K562 (cell line): Measurements from ENCODE around the gene MMP15. TPM values are rescaled to one million over a fixed set of nuclear protein-coding genes. Genes with fewer than 3 reads are reported as not detected.

Experiments used
- ATAC-seq: fragments of 200-7000 bp; cut with Tn5 transposase; 3 replicates; pipeline ENCODE4 v1.9.1; 2020; ENCODE audit warnings: moderate library complexity
- BruUV-seq: library from RNA; stranded (reverse); fragments of 400-500 nt; replicated peaks from 2 replicates; lab custom pipeline; 2021; lab: Mats Ljungman, UMichigan
- CTCF ChIA-PET: fragments of 300-600 bp; formaldehyde crosslinking; extraction: SDS; loops from one replicate; lab custom pipeline; 2021; ENCODE audit warnings: low intra/inter-chr PET ratio; lab: Yijun Ruan, JAX
- POLR2A ChIA-PET: fragments of 300-600, 350-650 bp; sonication (Branson Sonifier 250); formaldehyde crosslinking; extraction: SDS; loops from one replicate; lab custom pipeline; 2021; ENCODE audit warnings: antibody characterized with exemption, inconsistent platforms; lab: Yijun Ruan, JAX
- DNase-seq, 4 experiments: peaks; one replicate each; pipeline versions ENCODE4 v3.0.0 to v3.0.0-alpha.2; 2011 to 2018; ENCODE audit warnings: low spot score in 3 of 4, mixed read lengths in 3 of 4; ENCODE audit errors: extremely low read depth in 1 of 4
- FAIRE-seq: peaks from 2 replicates; lab custom pipeline; 2011; peaks lifted over from hg19 to GRCh38; lab: Jason Lieb, UNC
- H2AFZ ChIP-seq: 2 replicates; pipeline ENCODE4 v1.6.0; 2011; ENCODE audit warnings: low read depth, low read length, control low read depth, inconsistent platforms
- H3K27ac ChIP-seq: fragments of 200-600 bp; 3 replicates; pipeline ENCODE4 v1.8.0; 2011; ENCODE audit warnings: low read depth, mild to moderate bottlenecking, control low read depth, inconsistent platforms, low read length, moderate library complexity, mixed read lengths; ENCODE audit errors: extremely low read depth
- H3K27me3 ChIP-seq, 2 experiments: fragments of 300-600 bp in 1 of 2; 2 replicates in 1 of 2; 3 replicates in 1 of 2; pipeline versions ENCODE4 v1.6.0 to v1.8.0; 2011; ENCODE audit warnings: inconsistent platforms in 2 of 2, low read length in 2 of 2, mild to moderate bottlenecking in 1 of 2, mixed read lengths in 1 of 2, moderate library complexity in 1 of 2; ENCODE audit not compliant: control insufficient read depth in 2 of 2, insufficient read depth in 2 of 2
- H3K36me3 ChIP-seq: fragments of 300-600 bp; 3 replicates; pipeline ENCODE4 v1.8.0; 2011; ENCODE audit warnings: mild to moderate bottlenecking, low read length, inconsistent platforms; ENCODE audit not compliant: control insufficient read depth, insufficient read depth
- H3K4me1 ChIP-seq, 2 experiments: fragments of 200-600 bp in 1 of 2; replicated peaks in 1 of 2; 2 replicates in 1 of 2; 3 replicates in 1 of 2; pipeline versions ENCODE4 v1.5.1 to v1.8.0; 2011; ENCODE audit warnings: inconsistent platforms in 2 of 2, low read length in 2 of 2, mild to moderate bottlenecking in 1 of 2, mixed read lengths in 1 of 2, moderate library complexity in 1 of 2; ENCODE audit not compliant: control insufficient read depth in 2 of 2, insufficient read depth in 2 of 2
- H3K4me2 ChIP-seq: 2 replicates; pipeline ENCODE4 v1.6.1; 2011; ENCODE audit warnings: low read length, control low read depth, inconsistent platforms, mixed read lengths; ENCODE audit not compliant: insufficient read depth
- H3K4me3 ChIP-seq: fragments of 200-600 bp; sonication (generic), shearing (Covaris generic); 2 replicates; pipeline ENCODE4 v1.5.1; 2016; ENCODE audit warnings: control low read depth, inconsistent platforms
- H3K79me2 ChIP-seq: fragments of 200-600 bp; 3 replicates; pipeline ENCODE4 v1.8.0; 2011; ENCODE audit warnings: low read length, inconsistent platforms; ENCODE audit not compliant: control insufficient read depth, insufficient read depth
- H3K9ac ChIP-seq, 2 experiments: 2 replicates each; pipeline versions ENCODE4 v1.6.0 to v1.6.1; 2011; ENCODE audit warnings: low read depth in 2 of 2, low read length in 2 of 2, control low read depth in 1 of 2, inconsistent platforms in 1 of 2, mild to moderate bottlenecking in 1 of 2, mixed read lengths in 1 of 2; ENCODE audit not compliant: insufficient read depth in 1 of 2
- H3K9me1 ChIP-seq: one replicate; pipeline ENCODE4 v1.6.0; 2011; ENCODE audit warnings: inconsistent platforms, mild to moderate bottlenecking, low read length, moderate library complexity; ENCODE audit not compliant: control insufficient read depth, insufficient read depth
- H3K9me3 ChIP-seq: replicated peaks from 2 replicates; pipeline ENCODE4 v1.5.1; 2011; ENCODE audit warnings: low read depth, low read length, inconsistent platforms; ENCODE audit not compliant: control insufficient read depth, insufficient read depth
- H4K20me1 ChIP-seq: replicated peaks from 2 replicates; pipeline ENCODE4 v1.6.1; 2011; ENCODE audit warnings: low read length, inconsistent platforms, mixed read lengths; ENCODE audit not compliant: control insufficient read depth, insufficient read depth
- RERE ChIP-seq: sonication (generic); formaldehyde crosslinking; IDR thresholded peaks from 2 replicates; pipeline ENCODE4 v1.8.0; 2023; ENCODE audit warnings: missing genetic modification reagents, mild to moderate bottlenecking, borderline replicate concordance
- REST ChIP-seq, 2 experiments: fragments of 450-650 bp; formaldehyde crosslinking in 1 of 2; IDR thresholded peaks; 2 replicates each; pipeline versions ENCODE4 v1.4.0 to v1.6.1; 2014 to 2020; ENCODE audit warnings: mild to moderate bottlenecking in 2 of 2, borderline replicate concordance in 1 of 2, low read depth in 1 of 2
- ZNF655 ChIP-seq: fragments of 250-450 bp; sonication (Bioruptor Pico); IDR thresholded peaks from 2 replicates; pipeline ENCODE4 v1.5.0; 2021
- WGBS: fragments of 100-300 bp; shearing (Covaris generic); methylation state at CpG from one replicate; pipeline ENCODE4 v1.1.6; 2016; ENCODE audit warnings: low coverage, mixed read lengths; ENCODE audit not compliant: insufficient coverage; ENCODE audit errors: missing lambda C conversion rate; 5-methylcytosine and 5-hydroxymethylcytosine counted together
- in situ Hi-C: fragments of 300-500 bp; cut with MboI; formaldehyde crosslinking; loops from 4 replicates; pipeline ENCODE4 v1.15.0; 2018; ENCODE audit warnings: inconsistent platforms, mixed read lengths
- intact Hi-C: fragments of 100-400 bp; cut with micrococcal nuclease; formaldehyde crosslinking; loops from 2 replicates; pipeline ENCODE4 v1.14.2; 2022
- polyA plus RNA-seq, 8 experiments: library from polyadenylated mRNA; depleted of rRNA in 4 of 8; stranded (reverse) in 5 of 8; unstranded in 3 of 8; fragments of >200 nt; fragmentation: Nextera tagmentation in 2 of 8; fragmentation: Illumina TruSeq in 1 of 8; extraction: Ambion mirVana in 2 of 8; extraction: Trizol in 1 of 8; gene quantifications; 2 replicates each; pipeline versions ENCODE4 v1.2.1 to v1.2.3, GENCODE V29; 2011 to 2014; ENCODE audit warnings: inconsistent platforms in 1 of 8, missing spikeins in 1 of 8
- total RNA-seq, 7 experiments: library from RNA; depleted of rRNA in 6 of 7; stranded (reverse); fragments of >200 nt in 6 of 7; fragmentation: Illumina TruSeq in 2 of 7; extraction: Trizol in 2 of 7; gene quantifications; 2 replicates each; pipeline versions ENCODE4 v1.2.1 to v1.2.3, GENCODE V29; 2011 to 2021; ENCODE audit warnings: low replicate concordance in 1 of 7

The MMP15 gene
- total and polyA plus RNA-seq, 9 of the 15 experiments (the other 6 are each of a cell fraction or from before 2014, with no cell fraction given) = 0.01 to 20.4 (median 5.5) TPM

- in situ Hi-C loops = no loop called here
- peaks cover 28 to 43% of the 10 kb centered on the region in 2 experiments for H3K4me1 ChIP-seq
- POLR2A ChIA-PET = no interaction called here
- TF ChIP-seq REST (IDR thresholded peaks at IDR 0.05; ENCODE audit: borderline replicate concordance) (no peak), REST (CRISPR knock-in tag; IDR thresholded peaks at IDR 0.05; ENCODE audit: low read depth) (no peak), RERE (CRISPR knock-in tag) (no peak), ZNF655 (CRISPR knock-in tag) (no peak)
Measured at GRCh38 chr16:57979006-57979585, 46.5 kb upstream of the MMP15 start.

More at GRCh38 chr16:57979006-57979585, 46.5 kb upstream of the MMP15 start:
- Histone ChIP-seq H3K9me3 (no peaks in the 10 kb centered on the region), H3K79me2 (no peaks in the 10 kb centered on the region), H3K27me3 (no peaks in the 10 kb centered on the region), H3K4me2 (no peak overlapping the region), H3K9ac (no peak overlapping the region; a peak in 1 of 4 replicates), H3K4me3 (no peak overlapping the region), H3K27ac (no peak overlapping the region), H3K9me1 (peaks cover 6% of the 10 kb centered on the region), H3K36me3 (no peaks in the 10 kb centered on the region), H4K20me1 (no peaks in the 10 kb centered on the region), H2AFZ (no peak overlapping the region)
- intact Hi-C loops = no loop called here
- no peak for DNase-seq
- ATAC-seq = no peak
- WGBS = 84% methylated on average over 11 of the region's 11 CpGs
- CTCF ChIA-PET = no interaction called here
- no TSS peak for BruUV-seq
- no peak for FAIRE-seq
